ENCODE data around the gene PRDM16. TPM values are rescaled to one million over a fixed set of nuclear protein-coding genes. Genes with fewer than 3 reads are reported as not detected.

The PRDM16 gene
- total RNA-seq, 2 experiments from 2014 or later: 1.1 to 2.3 TPM

DNA sequence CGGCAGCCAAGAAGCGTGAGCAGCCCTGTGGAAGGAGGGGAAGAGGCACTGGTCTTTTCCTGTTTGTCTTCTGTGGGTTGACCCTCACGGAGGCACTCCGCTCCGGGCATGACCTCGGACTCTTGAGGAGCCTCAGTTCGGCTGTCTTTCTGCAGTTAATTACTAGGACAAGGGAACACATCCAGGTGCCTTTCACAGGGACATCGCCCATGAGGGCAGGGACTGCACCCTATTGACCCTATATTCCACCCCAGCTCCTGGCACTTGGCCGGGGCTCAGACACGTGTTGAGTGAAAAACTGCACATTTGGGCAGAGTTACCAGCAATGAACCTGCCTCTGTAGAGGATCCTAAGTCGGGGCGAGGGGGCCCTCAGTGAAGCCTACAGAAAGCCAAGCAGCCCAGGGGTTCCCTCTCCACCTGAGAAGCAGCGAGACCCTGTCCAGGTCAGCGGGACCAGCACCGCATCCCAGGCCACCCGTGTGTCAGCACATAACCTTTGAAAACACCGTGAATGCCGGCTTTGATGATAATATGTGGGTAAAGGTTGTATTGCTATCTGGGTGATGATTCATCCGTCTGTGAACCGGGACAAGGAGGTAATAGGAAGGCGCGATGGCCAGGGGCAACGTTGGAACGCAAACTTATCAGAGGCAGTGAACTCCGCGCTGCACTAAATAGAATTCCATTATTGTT is 224.0 kb downstream of the PRDM16 start:
- Mint-ChIP-seq H3K36me3 (ENCODE audit: low read depth) (no peaks in the 10 kb centered on the region), H3K4me3 (no peak overlapping the region), H3K9me3 (no peaks in the 10 kb centered on the region), H3K27me3 (no peaks in the 10 kb centered on the region), H3K4me1 (no peaks in the 10 kb centered on the region), H3K27ac (no peak overlapping the region)
- ChIA-PET CTCF (no interaction called here), POLR2A (no interaction called here)
- DNase-seq: no peak

DNA sequence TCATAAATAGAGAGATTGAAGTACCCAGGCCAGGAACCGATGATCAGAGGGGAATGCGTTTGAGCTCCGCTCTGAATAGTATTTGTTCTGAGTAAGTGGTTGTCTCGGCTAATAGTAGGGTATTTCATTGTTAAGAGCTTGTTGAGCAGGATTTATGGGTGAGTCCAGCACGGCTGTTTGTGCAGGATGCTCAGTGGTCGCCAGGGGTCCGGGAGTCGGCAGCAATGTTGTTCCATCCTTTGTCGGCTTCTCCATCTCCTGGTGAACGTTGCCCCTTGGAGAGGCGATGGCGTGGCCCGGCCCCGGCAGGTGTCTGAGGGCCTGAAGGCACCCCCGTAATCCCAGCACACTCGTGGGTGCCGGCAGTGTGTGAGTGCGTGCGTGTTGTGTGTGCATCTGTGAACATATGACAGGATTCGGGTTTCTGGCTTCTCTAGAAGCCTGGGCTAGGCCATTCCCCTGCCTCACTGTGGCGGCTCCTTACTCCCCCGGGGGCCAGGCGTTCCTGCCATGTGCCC is 224.6 kb downstream of the PRDM16 start:
- no peak overlapping the region for H3K27ac Mint-ChIP-seq
- ChIA-PET POLR2A (no interaction called here), CTCF (no interaction called here)
- H3K36me3 Mint-ChIP-seq (ENCODE audit: low read depth): no peaks in the 10 kb centered on the region
- no peak for DNase-seq
- no peaks in the 10 kb centered on the region for H3K9me3 Mint-ChIP-seq
- H3K4me3 Mint-ChIP-seq: no peak overlapping the region
- H3K4me1 Mint-ChIP-seq: no peaks in the 10 kb centered on the region
- no peaks in the 10 kb centered on the region for H3K27me3 Mint-ChIP-seq

DNA sequence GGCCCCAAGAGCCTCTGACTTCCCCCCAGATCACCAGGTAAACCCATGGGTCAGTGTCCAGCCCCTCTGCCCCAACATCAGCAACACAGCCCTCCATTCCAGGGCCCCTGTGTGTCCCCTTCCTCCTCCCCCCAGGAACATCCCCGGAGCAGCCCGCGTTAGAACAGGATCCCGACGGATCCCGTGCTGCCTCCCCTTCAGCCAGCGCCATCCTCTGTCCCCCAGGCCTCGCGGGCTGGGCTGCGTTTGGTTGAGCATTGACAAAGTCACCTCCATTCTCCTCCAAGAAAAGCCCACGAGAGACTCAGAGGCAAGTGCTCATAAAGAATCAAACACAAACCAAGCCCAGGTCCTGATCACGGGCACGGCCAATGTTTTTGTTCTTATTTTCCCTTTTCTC is 225.4 kb downstream of the PRDM16 start:
- Mint-ChIP-seq H3K4me3 (no peak overlapping the region), H3K9me3 (no peaks in the 10 kb centered on the region), H3K36me3 (ENCODE audit: low read depth) (no peaks in the 10 kb centered on the region), H3K27ac (no peak overlapping the region), H3K27me3 (no peaks in the 10 kb centered on the region), H3K4me1 (no peaks in the 10 kb centered on the region)
- CTCF ChIA-PET: no interaction called here
- POLR2A ChIA-PET: no interaction called here
- no peak for DNase-seq

DNA sequence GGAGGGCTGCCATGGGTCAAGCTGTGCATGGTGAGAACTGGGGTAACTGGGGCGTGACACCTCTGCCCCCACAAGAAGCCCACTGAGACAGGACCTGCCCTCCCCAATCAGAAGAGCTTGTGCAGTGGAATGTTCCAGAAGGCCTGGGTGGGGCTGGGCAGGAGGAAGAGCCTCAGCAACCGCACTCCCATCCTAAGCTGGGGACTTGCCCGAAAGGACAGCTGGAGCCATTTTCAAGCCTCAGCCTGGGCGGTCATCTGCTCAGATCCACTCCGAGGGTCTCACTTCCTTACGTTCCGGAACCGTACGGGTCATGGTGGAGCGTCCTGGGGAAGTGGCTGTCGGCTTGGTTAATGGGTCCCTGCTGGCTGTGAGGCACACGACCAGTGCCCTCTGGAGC is 226.8 kb downstream of the PRDM16 start:
- H3K27me3 Mint-ChIP-seq: no peaks in the 10 kb centered on the region
- ChIA-PET POLR2A (no interaction called here), CTCF (no interaction called here)
- no peak overlapping the region for H3K4me3 Mint-ChIP-seq
- no peaks in the 10 kb centered on the region for H3K4me1 Mint-ChIP-seq
- no peak overlapping the region for H3K27ac Mint-ChIP-seq
- no peak for DNase-seq
- no peaks in the 10 kb centered on the region for H3K9me3 Mint-ChIP-seq
- no peaks in the 10 kb centered on the region for H3K36me3 Mint-ChIP-seq (ENCODE audit: low read depth)

DNA sequence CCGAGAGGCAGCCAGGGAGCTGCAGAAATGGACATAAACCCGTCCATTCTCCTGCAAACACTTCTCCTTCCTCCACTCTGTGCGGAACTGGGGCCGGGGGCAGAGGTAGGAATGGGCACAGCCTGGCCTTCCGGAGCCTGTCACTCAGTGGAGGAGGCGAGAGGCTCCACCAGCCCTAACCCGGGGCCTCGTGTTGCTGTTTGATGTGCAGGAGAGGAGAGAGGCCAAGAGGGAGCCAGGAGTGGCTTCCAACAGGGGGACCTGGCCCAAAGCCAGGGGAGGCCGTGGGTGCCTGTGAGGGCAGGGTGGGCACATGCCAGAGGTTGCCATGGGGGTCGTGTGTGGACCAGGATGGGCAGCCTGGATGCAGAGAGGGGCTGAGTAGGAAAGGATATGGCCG is 227.3 kb downstream of the PRDM16 start:
- Mint-ChIP-seq H3K9me3 (no peaks in the 10 kb centered on the region), H3K27me3 (no peaks in the 10 kb centered on the region), H3K27ac (no peak overlapping the region), H3K4me3 (no peak overlapping the region), H3K4me1 (no peaks in the 10 kb centered on the region), H3K36me3 (ENCODE audit: low read depth) (no peaks in the 10 kb centered on the region)
- POLR2A ChIA-PET: no interaction called here
- no peak for DNase-seq
- CTCF ChIA-PET: no interaction called here

DNA sequence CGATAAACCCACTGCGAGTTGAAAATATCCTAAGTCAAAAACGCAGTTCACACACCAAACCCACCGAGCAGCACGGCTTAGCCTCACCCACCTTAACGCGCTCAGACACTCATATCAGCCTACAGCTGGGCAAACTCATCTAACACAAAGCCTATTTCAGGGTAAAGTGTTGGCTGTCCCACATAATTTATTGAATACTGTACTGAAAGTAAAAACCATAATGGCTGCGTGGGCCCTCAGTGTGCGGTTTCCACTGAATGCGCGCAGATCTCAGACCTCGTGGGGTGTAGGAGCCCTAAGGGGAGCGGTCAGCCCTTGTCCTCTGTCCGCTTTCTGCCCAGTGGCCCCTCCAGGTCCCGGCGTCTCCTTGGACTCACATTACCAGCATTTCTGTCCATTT is 227.8 kb downstream of the PRDM16 start:
- no peak overlapping the region for H3K27ac Mint-ChIP-seq
- no peaks in the 10 kb centered on the region for H3K27me3 Mint-ChIP-seq
- no peak for DNase-seq
- H3K9me3 Mint-ChIP-seq: no peaks in the 10 kb centered on the region
- no peak overlapping the region for H3K4me3 Mint-ChIP-seq
- POLR2A ChIA-PET: no interaction called here
- CTCF ChIA-PET: no interaction called here
- no peaks in the 10 kb centered on the region for H3K4me1 Mint-ChIP-seq
- no peaks in the 10 kb centered on the region for H3K36me3 Mint-ChIP-seq (ENCODE audit: low read depth)

DNA sequence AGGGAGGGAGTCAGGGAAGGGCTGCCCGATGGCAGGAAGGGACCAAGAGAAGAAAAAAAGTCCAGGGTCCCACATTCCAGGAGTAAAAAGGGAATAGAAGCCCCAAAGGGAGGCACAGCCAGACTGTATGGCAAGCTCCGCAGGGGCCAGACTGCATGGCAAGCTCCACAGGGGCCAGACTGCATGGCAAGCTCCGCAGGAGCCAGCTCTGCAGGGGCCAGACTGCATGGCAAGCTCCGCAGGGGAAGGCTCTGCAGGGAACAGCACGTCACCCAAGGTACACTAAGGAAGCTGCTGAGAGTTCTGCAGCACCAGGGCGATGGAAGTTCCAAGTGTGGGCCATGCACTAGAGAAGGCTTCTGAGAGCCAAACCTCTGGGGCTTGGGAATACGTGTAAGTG is 228.8 kb downstream of the PRDM16 start:
- Mint-ChIP-seq H3K27me3 (no peaks in the 10 kb centered on the region), H3K27ac (no peak overlapping the region), H3K4me1 (no peaks in the 10 kb centered on the region), H3K9me3 (no peaks in the 10 kb centered on the region), H3K36me3 (ENCODE audit: low read depth) (no peaks in the 10 kb centered on the region), H3K4me3 (no peak overlapping the region)
- DNase-seq: no peak
- ChIA-PET POLR2A (no interaction called here), CTCF (no interaction called here)

DNA sequence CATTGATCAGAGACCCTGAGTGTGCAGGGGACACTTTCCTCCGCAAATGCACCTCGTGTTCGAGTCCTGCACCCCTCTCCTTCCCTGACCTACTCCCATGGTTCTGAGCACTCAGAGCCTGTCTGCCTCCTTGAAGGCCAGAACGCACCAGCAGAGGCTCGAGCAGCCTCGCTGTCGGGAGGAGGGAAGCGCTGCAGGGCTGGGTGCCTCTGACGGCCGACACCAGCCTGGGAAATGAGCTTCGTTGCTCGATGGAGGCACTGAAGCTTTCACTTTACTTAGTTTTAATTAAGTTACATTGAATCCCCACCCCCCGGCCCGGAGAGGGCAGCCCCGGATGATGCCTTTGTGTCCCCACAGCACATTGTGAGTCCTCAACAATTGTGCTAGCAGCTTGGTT is 229.2 kb downstream of the PRDM16 start:
- Mint-ChIP-seq H3K27me3 (no peaks in the 10 kb centered on the region), H3K36me3 (ENCODE audit: low read depth) (no peaks in the 10 kb centered on the region), H3K4me1 (no peaks in the 10 kb centered on the region), H3K4me3 (no peak overlapping the region), H3K27ac (no peak overlapping the region), H3K9me3 (no peaks in the 10 kb centered on the region)
- DNase-seq: no peak
- ChIA-PET CTCF (no interaction called here), POLR2A (no interaction called here)

DNA sequence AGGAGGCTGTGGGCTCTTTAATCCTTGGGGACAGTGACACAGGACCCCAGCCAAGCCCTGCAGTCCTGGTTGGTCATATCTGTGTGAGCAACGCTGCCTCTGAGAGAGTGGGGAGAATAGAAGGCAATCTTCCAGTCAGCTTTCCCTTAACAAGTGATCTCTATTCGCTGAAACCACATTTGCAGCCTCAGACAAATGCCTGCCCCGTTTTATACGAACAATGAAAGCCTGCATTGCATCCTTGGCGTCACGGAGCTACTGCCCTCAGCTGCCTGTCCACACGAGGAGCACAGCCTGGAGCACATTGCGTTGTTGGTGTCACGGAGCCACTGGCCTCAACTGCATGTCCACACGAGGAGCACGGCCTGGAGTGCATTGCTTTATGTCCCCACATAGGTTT is 235.2 kb downstream of the PRDM16 start:
- CTCF ChIA-PET: no interaction called here
- no peak for DNase-seq
- Mint-ChIP-seq H3K9me3 (no peaks in the 10 kb centered on the region), H3K4me1 (no peaks in the 10 kb centered on the region), H3K27me3 (no peaks in the 10 kb centered on the region), H3K27ac (no peak overlapping the region), H3K36me3 (ENCODE audit: low read depth) (no peaks in the 10 kb centered on the region), H3K4me3 (no peak overlapping the region)
- POLR2A ChIA-PET: no interaction called here

DNA sequence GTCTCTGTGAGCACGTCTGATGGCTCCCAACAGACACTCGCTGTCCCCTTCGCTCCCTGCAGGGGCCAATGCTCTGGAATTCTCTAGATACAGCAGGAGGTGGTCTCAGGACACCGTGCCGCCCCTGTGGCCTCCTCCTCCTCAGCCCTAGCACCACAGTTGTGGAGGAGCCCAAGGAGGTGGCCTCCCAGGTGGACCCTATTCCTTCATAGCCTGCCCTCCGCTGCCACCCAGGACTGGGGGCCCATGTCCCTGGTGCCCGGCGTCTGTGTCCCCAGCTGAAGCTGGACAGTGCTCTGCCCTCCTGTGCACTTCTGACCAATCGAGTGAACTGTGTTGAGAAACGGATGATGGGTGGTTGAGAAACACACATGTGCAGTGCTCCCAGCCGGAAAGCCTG is 235.7 kb downstream of the PRDM16 start:
- H3K9me3 Mint-ChIP-seq: no peaks in the 10 kb centered on the region
- CTCF ChIA-PET: no interaction called here
- H3K4me3 Mint-ChIP-seq: no peak overlapping the region
- no peaks in the 10 kb centered on the region for H3K4me1 Mint-ChIP-seq
- no peak overlapping the region for H3K27ac Mint-ChIP-seq
- H3K27me3 Mint-ChIP-seq: no peaks in the 10 kb centered on the region
- POLR2A ChIA-PET: no interaction called here
- no peaks in the 10 kb centered on the region for H3K36me3 Mint-ChIP-seq (ENCODE audit: low read depth)
- no peak for DNase-seq

DNA sequence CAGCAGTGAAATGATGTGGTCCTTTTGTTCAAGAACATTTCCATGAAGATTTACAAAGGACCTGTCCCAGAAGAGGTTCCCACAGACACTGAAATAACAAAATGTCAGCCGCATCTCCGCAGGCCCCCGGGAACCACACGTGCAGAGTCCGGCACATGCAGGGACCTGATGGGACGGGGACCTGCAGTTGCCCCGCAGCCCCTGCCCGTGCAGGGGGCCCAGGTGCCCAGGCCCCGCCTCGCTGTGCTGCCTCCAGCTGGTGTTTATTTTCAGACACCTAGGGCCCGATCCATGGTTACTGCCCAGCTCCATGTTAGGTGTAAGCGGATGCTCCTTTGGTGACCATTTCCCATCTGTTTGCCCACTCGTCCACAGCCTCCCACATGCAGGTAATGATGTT is 236.2 kb downstream of the PRDM16 start:
- Mint-ChIP-seq H3K27ac (no peak overlapping the region), H3K27me3 (no peaks in the 10 kb centered on the region), H3K9me3 (no peaks in the 10 kb centered on the region), H3K4me1 (no peaks in the 10 kb centered on the region), H3K4me3 (no peak overlapping the region), H3K36me3 (ENCODE audit: low read depth) (no peaks in the 10 kb centered on the region)
- CTCF ChIA-PET: no interaction called here
- no peak for DNase-seq
- POLR2A ChIA-PET: no interaction called here

DNA sequence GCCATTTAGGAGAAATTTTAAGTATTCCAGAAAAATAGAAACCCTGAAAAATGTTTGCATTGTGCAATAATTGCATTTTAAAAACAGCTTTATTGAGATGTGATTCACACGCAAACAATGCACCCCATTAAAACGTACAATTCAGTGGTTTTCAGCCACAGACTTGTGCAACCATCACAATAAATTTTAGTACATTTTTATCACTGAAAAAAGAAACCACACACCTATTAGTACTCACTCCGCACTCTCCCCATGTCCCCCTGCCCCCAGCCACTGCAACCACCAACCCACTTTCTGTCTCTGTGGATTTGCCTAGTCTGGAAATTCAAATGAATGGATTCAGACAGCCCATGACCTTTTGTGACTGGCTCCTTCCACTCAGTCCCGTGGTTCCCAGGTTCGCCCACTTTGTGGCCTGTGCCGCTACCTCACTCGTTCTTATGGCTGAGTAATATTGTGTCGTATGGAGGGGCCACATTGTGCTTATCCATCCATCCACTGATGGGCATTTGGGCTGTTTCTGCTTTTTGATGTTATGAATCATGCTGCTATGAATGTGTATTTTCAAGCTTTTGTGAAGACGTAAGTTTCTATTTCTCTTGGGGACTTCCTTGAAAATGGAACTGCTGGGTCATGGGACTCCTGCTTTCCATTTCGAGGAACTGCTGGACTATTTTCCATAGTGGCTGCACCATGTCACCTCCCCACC is 237.7 kb downstream of the PRDM16 start:
- POLR2A ChIA-PET: no interaction called here

DNA sequence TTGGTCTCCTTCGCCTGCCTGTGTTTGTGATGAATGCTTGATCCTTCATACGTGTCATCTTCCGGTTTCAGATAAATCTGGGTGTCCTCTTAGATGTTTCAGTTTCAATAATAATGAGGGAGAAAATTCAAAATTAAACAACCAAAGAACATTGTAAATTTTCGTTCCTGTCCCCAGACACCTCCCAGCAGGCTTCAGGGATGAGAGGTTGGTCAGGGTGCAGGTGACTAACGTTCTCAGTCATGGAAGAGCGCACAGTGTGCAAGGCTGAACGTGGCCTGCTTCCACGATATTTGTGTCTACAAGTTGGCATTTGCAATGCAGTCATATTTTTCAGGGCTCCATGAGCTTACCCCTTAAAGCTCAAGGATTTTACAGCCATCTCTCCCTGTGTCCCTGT is 238.4 kb downstream of the PRDM16 start:
- Mint-ChIP-seq H3K27ac (no peak overlapping the region), H3K4me3 (no peak overlapping the region), H3K4me1 (no peaks in the 10 kb centered on the region), H3K9me3 (no peaks in the 10 kb centered on the region), H3K27me3 (no peaks in the 10 kb centered on the region), H3K36me3 (ENCODE audit: low read depth) (no peaks in the 10 kb centered on the region)
- CTCF ChIA-PET: no interaction called here
- no peak for DNase-seq
- POLR2A ChIA-PET: no interaction called here

More for the DNA sequence above, 237.7 kb downstream of the PRDM16 start:
- Mint-ChIP-seq H3K9me3 (no peaks in the 10 kb centered on the region), H3K4me1 (no peaks in the 10 kb centered on the region), H3K27ac (no peak overlapping the region), H3K4me3 (no peak overlapping the region), H3K27me3 (no peaks in the 10 kb centered on the region), H3K36me3 (ENCODE audit: low read depth) (no peaks in the 10 kb centered on the region)
- no peak for DNase-seq
- CTCF ChIA-PET: no interaction called here

DNA sequence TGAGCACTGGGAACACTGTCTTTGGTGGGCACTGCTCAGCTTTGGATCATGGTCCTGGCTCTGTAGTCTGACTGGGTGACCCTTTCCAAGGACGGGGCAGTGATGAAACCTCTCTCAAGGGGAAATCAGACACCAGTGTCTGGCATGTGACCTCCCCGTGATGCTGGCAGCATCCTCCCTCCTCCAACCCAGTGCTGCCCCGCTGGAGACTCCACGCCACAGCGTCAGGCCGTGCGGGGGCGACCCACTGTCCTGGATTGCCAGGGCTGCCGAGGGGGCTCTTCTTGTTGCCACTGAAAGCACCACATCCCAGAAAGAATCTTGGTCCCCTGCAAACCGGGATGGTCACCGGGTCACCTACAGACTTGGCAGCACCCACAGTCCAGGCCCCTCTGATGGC is 239.1 kb downstream of the PRDM16 start:
- H3K27ac Mint-ChIP-seq: no peak overlapping the region
- ChIA-PET POLR2A (no interaction called here), CTCF (no interaction called here)
- no peaks in the 10 kb centered on the region for H3K4me1 Mint-ChIP-seq
- no peaks in the 10 kb centered on the region for H3K27me3 Mint-ChIP-seq
- no peaks in the 10 kb centered on the region for H3K9me3 Mint-ChIP-seq
- H3K36me3 Mint-ChIP-seq (ENCODE audit: low read depth): no peaks in the 10 kb centered on the region
- DNase-seq: no peak
- no peak overlapping the region for H3K4me3 Mint-ChIP-seq

All from activated CD4-positive, alpha-beta T cell treated with anti-CD3 and anti-CD28 coated beads, Interleukin-2, amount 10 ng/mL, durations not matched to agents 7 days and 5 days (primary cell).